Neural progenitor cell (in vitro differentiated cells): ENCODE measurements around the gene ITGA8.
"Not testable (repeated sequence)": the region's sequence is repeated elsewhere in the genome, so short reads cannot be mapped to it uniquely, and the experiment has no call there.

Experiments
- CTCF ChIP-seq: fragments of 200-600 bp; sonication (generic); IDR thresholded peaks from 2 replicates; pipeline ENCODE4 v1.5.1; 2017; ENCODE audit warnings: antibody characterized with exemption, mild to moderate bottlenecking
- EZH2phosphoT487 ChIP-seq: fragments of 200-600 bp; sonication (generic); IDR thresholded peaks from 2 replicates; pipeline ENCODE4 v1.6.1; 2017; ENCODE audit warnings: antibody characterized with exemption

- not testable (repeated sequence) for TF ChIP-seq CTCF, EZH2phosphoT487
Measured at GRCh38 chr10:15762239-15762638, 42.5 kb upstream of the ITGA8 start.
